T-helper 22 cell (primary cell): ENCODE data around the gene LCLAT1.
A peak's percentile ranks its signal among the peaks of the same experiment; 100 is the strongest.

Experiments
- DNase-seq: peaks from one replicate; pipeline ENCODE4 v3.0.0-alpha.2; 2020; ENCODE audit warnings: low read depth

Gene LCLAT1

GRCh38 chr2:30422444-30423040 lies 24.5 kb upstream of the LCLAT1 start:
- DNase-seq, result peak; percentile 37

GRCh38 chr2:30424231-30424630 lies 22.8 kb upstream of the LCLAT1 start:
- DNase-seq, result no peak

- no peak for DNase-seq
These were observed 21.7 kb upstream of the LCLAT1 start for GRCh38 chr2:30425326-30425725.

GRCh38 chr2:30427606-30428347 lies 19.3 kb upstream of the LCLAT1 start:
- DNase-seq, result no peak

- DNase-seq, result no peak
These were observed 18.7 kb upstream of the LCLAT1 start for GRCh38 chr2:30428348-30428662.

GRCh38 chr2:30428827-30429461 lies 18.1 kb upstream of the LCLAT1 start:
- DNase-seq, result no peak

- no peak for DNase-seq
These were observed 13.3 kb upstream of the LCLAT1 start for GRCh38 chr2:30433541-30434299.

GRCh38 chr2:30434708-30435107 lies 12.3 kb upstream of the LCLAT1 start:
- DNase-seq, result no peak

- DNase-seq, result no peak
These were observed 10.1 kb upstream of the LCLAT1 start for GRCh38 chr2:30436859-30437435.

GRCh38 chr2:30437809-30438548 lies 9.1 kb upstream of the LCLAT1 start:
- DNase-seq, result no peak

- DNase-seq, result no peak
These were observed 7.8 kb upstream of the LCLAT1 start for GRCh38 chr2:30439296-30439695.

GRCh38 chr2:30439879-30440278 lies 7.2 kb upstream of the LCLAT1 start:
- DNase-seq, result no peak

- DNase-seq, result no peak
These were observed 6.0 kb upstream of the LCLAT1 start for GRCh38 chr2:30441023-30441422.

- DNase-seq, result no peak
These were observed 4.0 kb upstream of the LCLAT1 start for GRCh38 chr2:30443081-30443480.

GRCh38 chr2:30444273-30444672 lies 2.8 kb upstream of the LCLAT1 start:
- DNase-seq, result no peak

- no peak for DNase-seq
These were observed 1.7 kb upstream of the LCLAT1 start for GRCh38 chr2:30445266-30445821.

- DNase-seq, result no peak
These were observed 371 bp upstream of the LCLAT1 start for GRCh38 chr2:30446602-30447148.

- no peak for DNase-seq
These were observed 1.3 kb downstream of the LCLAT1 start for GRCh38 chr2:30448308-30448707.

- DNase-seq, result no peak
These were observed 1.8 kb downstream of the LCLAT1 start for GRCh38 chr2:30448866-30449265.

- DNase-seq, result no peak
These were observed 3.0 kb downstream of the LCLAT1 start for GRCh38 chr2:30450025-30450424.

- DNase-seq, result no peak
These were observed 6.5 kb downstream of the LCLAT1 start for GRCh38 chr2:30453498-30453897.
